ENCODE data around the gene SLC52A3.

The SLC52A3 gene

DNA sequence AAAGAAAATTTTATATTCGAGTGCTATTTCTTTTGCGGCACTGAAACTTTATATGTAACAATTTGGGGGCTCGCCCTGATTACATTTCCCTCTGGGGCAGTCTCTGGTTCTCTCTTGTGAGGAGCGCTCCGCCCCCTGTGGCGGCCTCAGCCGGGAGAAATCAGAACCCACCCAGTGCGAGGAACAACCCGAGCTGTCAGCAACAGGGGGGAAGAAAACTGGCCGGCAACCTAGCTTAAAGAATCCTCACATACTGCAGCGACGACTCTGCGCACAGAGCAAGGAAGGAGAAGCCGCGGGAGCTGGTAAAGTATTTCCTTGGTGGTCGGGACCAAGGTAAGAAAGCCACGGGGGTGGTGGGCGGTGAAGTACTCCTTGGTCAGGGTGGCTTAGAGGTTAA, 23.9 kb upstream of the SLC52A3 start:
- no peak overlapping the region for H3K23ac ChIP-seq (ENCODE audit: low read length)
- H3K27ac ChIP-seq (ENCODE audit: low read depth, low read length), result no peak overlapping the region
- no peak overlapping the region for H3K4ac ChIP-seq (ENCODE audit: low read depth, low read length)
- H2AK5ac ChIP-seq (ENCODE audit: low read length), result no peak overlapping the region
- H2BK5ac ChIP-seq (ENCODE audit: low read length), result no peak overlapping the region
- no peak overlapping the region for H3K18ac ChIP-seq (ENCODE audit: low read length)
- no peak overlapping the region for H3K4me2 ChIP-seq (ENCODE audit: low read length)
- no peak overlapping the region for H3K4me3 ChIP-seq (ENCODE audit: low read length)
- no peaks in the 10 kb centered on the region for H3K36me3 ChIP-seq (ENCODE audit: control insufficient read depth, insufficient read depth, low read length)
- H4K8ac ChIP-seq (ENCODE audit: low read depth, low read length), result no peak overlapping the region
- H3K56ac ChIP-seq (ENCODE audit: low read length), result no peak overlapping the region
- H3K9ac ChIP-seq (ENCODE audit: low read length), result no peak overlapping the region
- H3K79me2 ChIP-seq (ENCODE audit: control insufficient read depth, insufficient read depth, low read length), result no peaks in the 10 kb centered on the region
- no peaks in the 10 kb centered on the region for H3K79me1 ChIP-seq (ENCODE audit: low read length)
- no peak overlapping the region for H4K5ac ChIP-seq (ENCODE audit: low read length)
- no peak overlapping the region for H2BK120ac ChIP-seq (ENCODE audit: low read depth, low read length)
- no peak overlapping the region for H2BK15ac ChIP-seq (replicated peaks; ENCODE audit: low read depth)
- DNase-seq, result no peak
- H3K4me1 ChIP-seq (ENCODE audit: control insufficient read depth, low read depth, low read length), result no peaks in the 10 kb centered on the region
- no peaks in the 10 kb centered on the region for H3K27me3 ChIP-seq (ENCODE audit: insufficient read depth, low read length, poor library complexity)
- no CpG with 5 or more reads among the region's 18 CpGs for WGBS (ENCODE audit: extremely low coverage, insufficient coverage, low lambda C conversion rate)

DNA sequence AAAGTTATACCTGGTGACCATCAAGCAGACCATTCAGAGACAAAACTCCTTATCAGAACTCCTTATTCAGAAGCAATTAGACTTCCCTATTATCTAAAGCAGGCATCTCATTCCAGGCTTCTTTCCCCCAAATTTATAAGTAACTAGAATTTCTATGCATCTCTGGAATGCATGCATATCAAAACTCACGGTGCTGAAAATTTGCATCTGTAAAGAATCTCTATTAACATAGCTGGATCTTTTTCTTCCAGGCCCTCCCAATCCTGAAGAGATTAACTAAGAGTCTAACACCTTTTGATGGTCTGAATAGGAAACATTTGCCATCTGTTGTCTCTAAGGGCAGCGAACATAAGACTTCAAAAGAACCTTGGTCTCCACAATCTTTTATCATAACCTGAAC, 22.8 kb upstream of the SLC52A3 start:
- H3K18ac ChIP-seq (ENCODE audit: low read length), result no peak overlapping the region
- no peak overlapping the region for H4K5ac ChIP-seq (ENCODE audit: low read length)
- no peaks in the 10 kb centered on the region for H3K27me3 ChIP-seq (ENCODE audit: insufficient read depth, low read length, poor library complexity)
- H2BK5ac ChIP-seq (ENCODE audit: low read length), result no peak overlapping the region
- H2BK120ac ChIP-seq (ENCODE audit: low read depth, low read length), result no peak overlapping the region
- H3K27ac ChIP-seq (ENCODE audit: low read depth, low read length), result no peak overlapping the region
- no peak overlapping the region for H3K23ac ChIP-seq (ENCODE audit: low read length)
- no peak overlapping the region for H3K4ac ChIP-seq (ENCODE audit: low read depth, low read length)
- H3K79me2 ChIP-seq (ENCODE audit: control insufficient read depth, insufficient read depth, low read length), result no peaks in the 10 kb centered on the region
- no peak overlapping the region for H3K56ac ChIP-seq (ENCODE audit: low read length)
- no peaks in the 10 kb centered on the region for H3K36me3 ChIP-seq (ENCODE audit: control insufficient read depth, insufficient read depth, low read length)
- no peak overlapping the region for H3K4me3 ChIP-seq (ENCODE audit: low read length)
- no peak overlapping the region for H2BK15ac ChIP-seq (replicated peaks; ENCODE audit: low read depth)
- no peak overlapping the region for H3K9ac ChIP-seq (ENCODE audit: low read length)
- H3K4me2 ChIP-seq (ENCODE audit: low read length), result no peak overlapping the region
- DNase-seq, result no peak
- H2AK5ac ChIP-seq (ENCODE audit: low read length), result no peak overlapping the region
- H3K79me1 ChIP-seq (ENCODE audit: low read length), result no peaks in the 10 kb centered on the region
- WGBS (ENCODE audit: extremely low coverage, insufficient coverage, low lambda C conversion rate), result no CpG with 5 or more reads among the region's 2 CpGs
- no peak overlapping the region for H4K8ac ChIP-seq (ENCODE audit: low read depth, low read length)
- no peaks in the 10 kb centered on the region for H3K4me1 ChIP-seq (ENCODE audit: control insufficient read depth, low read depth, low read length)

DNA sequence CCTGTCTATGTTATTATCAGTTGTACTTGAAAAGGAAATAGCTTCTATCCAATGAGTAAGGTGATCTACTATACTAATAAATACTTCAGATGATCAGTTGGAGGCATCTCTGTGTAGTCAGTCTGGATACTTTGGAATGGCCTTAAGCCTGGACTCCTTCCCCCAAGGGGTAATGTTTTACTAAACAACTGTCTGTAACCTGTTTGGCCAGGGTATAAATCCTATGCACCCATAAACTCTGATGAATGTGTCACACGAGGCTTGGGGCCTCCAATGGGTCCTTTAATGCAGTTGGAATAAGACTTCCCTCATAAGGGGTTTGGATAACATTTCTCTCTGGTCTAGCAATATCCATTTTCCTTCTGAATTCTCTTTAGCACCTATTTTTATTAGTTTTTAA, 19.5 kb upstream of the SLC52A3 start:
- Histone ChIP-seq H3K4me2 (ENCODE audit: low read length) (no peak overlapping the region), H2AK5ac (ENCODE audit: low read length) (no peak overlapping the region), H3K79me1 (ENCODE audit: low read length) (no peaks in the 10 kb centered on the region), H4K8ac (ENCODE audit: low read depth, low read length) (no peak overlapping the region), H3K27me3 (ENCODE audit: insufficient read depth, low read length, poor library complexity) (no peaks in the 10 kb centered on the region), H3K4me3 (ENCODE audit: low read length) (no peak overlapping the region), H2BK15ac (replicated peaks; ENCODE audit: low read depth) (no peak overlapping the region), H2BK120ac (ENCODE audit: low read depth, low read length) (no peak overlapping the region), H3K36me3 (ENCODE audit: control insufficient read depth, insufficient read depth, low read length) (no peaks in the 10 kb centered on the region), H3K56ac (ENCODE audit: low read length) (no peak overlapping the region), H4K5ac (ENCODE audit: low read length) (no peak overlapping the region), H3K27ac (ENCODE audit: low read depth, low read length) (no peak overlapping the region), H3K4ac (ENCODE audit: low read depth, low read length) (no peak overlapping the region), H3K4me1 (ENCODE audit: control insufficient read depth, low read depth, low read length) (no peaks in the 10 kb centered on the region), H2BK5ac (ENCODE audit: low read length) (no peak overlapping the region), H3K79me2 (ENCODE audit: control insufficient read depth, insufficient read depth, low read length) (no peaks in the 10 kb centered on the region), H3K23ac (ENCODE audit: low read length) (no peak overlapping the region), H3K9ac (ENCODE audit: low read length) (no peak overlapping the region), H3K18ac (ENCODE audit: low read length) (no peak overlapping the region)
- WGBS (ENCODE audit: extremely low coverage, insufficient coverage, low lambda C conversion rate), result no CpG with 5 or more reads among the region's 1 CpG
- DNase-seq, result no peak

DNA sequence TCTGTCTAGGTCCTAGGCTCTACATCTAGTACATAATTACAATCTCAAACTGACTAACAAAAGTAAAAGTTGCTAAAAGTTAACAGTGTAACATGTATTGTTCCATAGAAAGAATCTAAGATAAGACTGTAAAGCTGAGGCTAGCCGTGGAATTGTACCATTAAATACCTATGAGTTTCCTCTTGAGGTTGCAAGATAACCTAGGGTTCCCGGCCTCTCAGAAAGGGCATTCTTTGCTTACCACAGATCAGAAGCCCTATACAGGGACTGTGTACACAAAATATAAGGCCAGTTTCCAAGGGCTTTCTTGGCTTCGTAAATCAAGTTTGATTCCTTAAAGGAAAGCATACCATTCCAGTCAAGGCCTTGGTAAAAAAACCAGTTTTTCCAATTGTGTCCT, 11.5 kb upstream of the SLC52A3 start:
- Histone ChIP-seq H3K4ac (ENCODE audit: low read depth, low read length) (no peak overlapping the region), H2BK15ac (replicated peaks; ENCODE audit: low read depth) (no peak overlapping the region), H3K4me1 (ENCODE audit: control insufficient read depth, low read depth, low read length) (no peaks in the 10 kb centered on the region), H3K27me3 (ENCODE audit: insufficient read depth, low read length, poor library complexity) (no peaks in the 10 kb centered on the region), H3K79me2 (ENCODE audit: control insufficient read depth, insufficient read depth, low read length) (no peaks in the 10 kb centered on the region), H2AK5ac (ENCODE audit: low read length) (no peak overlapping the region), H2BK5ac (ENCODE audit: low read length) (no peak overlapping the region), H4K5ac (ENCODE audit: low read length) (no peak overlapping the region), H3K36me3 (ENCODE audit: control insufficient read depth, insufficient read depth, low read length) (no peaks in the 10 kb centered on the region), H4K8ac (ENCODE audit: low read depth, low read length) (no peak overlapping the region), H2BK120ac (ENCODE audit: low read depth, low read length) (no peak overlapping the region), H3K4me3 (ENCODE audit: low read length) (no peak overlapping the region), H3K4me2 (ENCODE audit: low read length) (no peak overlapping the region), H3K56ac (ENCODE audit: low read length) (no peak overlapping the region), H3K27ac (ENCODE audit: low read depth, low read length) (no peak overlapping the region), H3K18ac (ENCODE audit: low read length) (no peak overlapping the region), H3K9ac (ENCODE audit: low read length) (no peak overlapping the region), H3K23ac (ENCODE audit: low read length) (no peak overlapping the region), H3K79me1 (ENCODE audit: low read length) (no peaks in the 10 kb centered on the region)
- no peak for DNase-seq
- no CpG with 5 or more reads among the region's 3 CpGs for WGBS (ENCODE audit: extremely low coverage, insufficient coverage, low lambda C conversion rate)

DNA sequence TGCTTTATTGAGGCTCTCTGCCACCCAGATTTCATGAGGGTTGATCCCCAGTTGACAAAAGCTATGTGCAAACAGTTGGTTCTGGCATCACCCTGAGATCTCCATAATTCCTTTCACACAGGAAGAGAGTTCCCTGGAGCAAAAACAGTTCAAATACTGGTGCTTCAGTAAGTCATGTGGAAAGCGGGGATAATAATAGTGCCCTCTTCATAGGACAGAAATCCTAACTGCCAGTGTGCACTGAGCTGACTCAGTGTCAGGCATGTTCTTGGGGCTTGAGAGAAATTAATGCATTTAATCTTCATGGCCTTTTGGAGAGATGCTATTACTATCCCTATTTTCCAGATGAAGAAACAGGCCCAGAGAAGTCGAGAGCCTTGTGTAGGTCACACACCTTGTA, 7.9 kb upstream of the SLC52A3 start:
- H4K8ac ChIP-seq (ENCODE audit: low read depth, low read length), result no peak overlapping the region
- no peaks in the 10 kb centered on the region for H3K79me1 ChIP-seq (ENCODE audit: low read length)
- no peaks in the 10 kb centered on the region for H3K79me2 ChIP-seq (ENCODE audit: control insufficient read depth, insufficient read depth, low read length)
- H2BK15ac ChIP-seq (replicated peaks; ENCODE audit: low read depth), result no peak overlapping the region
- no peak overlapping the region for H3K4ac ChIP-seq (ENCODE audit: low read depth, low read length)
- no peaks in the 10 kb centered on the region for H3K4me1 ChIP-seq (ENCODE audit: control insufficient read depth, low read depth, low read length)
- no peaks in the 10 kb centered on the region for H3K27me3 ChIP-seq (ENCODE audit: insufficient read depth, low read length, poor library complexity)
- no peak overlapping the region for H3K4me2 ChIP-seq (ENCODE audit: low read length)
- H4K5ac ChIP-seq (ENCODE audit: low read length), result no peak overlapping the region
- H3K4me3 ChIP-seq (ENCODE audit: low read length), result no peak overlapping the region
- H3K23ac ChIP-seq (ENCODE audit: low read length), result no peak overlapping the region
- no peak overlapping the region for H2BK5ac ChIP-seq (ENCODE audit: low read length)
- no peak for DNase-seq
- H3K27ac ChIP-seq (ENCODE audit: low read depth, low read length), result no peak overlapping the region
- no peak overlapping the region for H3K56ac ChIP-seq (ENCODE audit: low read length)
- no CpG with 5 or more reads among the region's 2 CpGs for WGBS (ENCODE audit: extremely low coverage, insufficient coverage, low lambda C conversion rate)
- no peak overlapping the region for H2BK120ac ChIP-seq (ENCODE audit: low read depth, low read length)
- no peak overlapping the region for H2AK5ac ChIP-seq (ENCODE audit: low read length)
- no peak overlapping the region for H3K18ac ChIP-seq (ENCODE audit: low read length)
- H3K9ac ChIP-seq (ENCODE audit: low read length), result no peak overlapping the region
- no peaks in the 10 kb centered on the region for H3K36me3 ChIP-seq (ENCODE audit: control insufficient read depth, insufficient read depth, low read length)

DNA sequence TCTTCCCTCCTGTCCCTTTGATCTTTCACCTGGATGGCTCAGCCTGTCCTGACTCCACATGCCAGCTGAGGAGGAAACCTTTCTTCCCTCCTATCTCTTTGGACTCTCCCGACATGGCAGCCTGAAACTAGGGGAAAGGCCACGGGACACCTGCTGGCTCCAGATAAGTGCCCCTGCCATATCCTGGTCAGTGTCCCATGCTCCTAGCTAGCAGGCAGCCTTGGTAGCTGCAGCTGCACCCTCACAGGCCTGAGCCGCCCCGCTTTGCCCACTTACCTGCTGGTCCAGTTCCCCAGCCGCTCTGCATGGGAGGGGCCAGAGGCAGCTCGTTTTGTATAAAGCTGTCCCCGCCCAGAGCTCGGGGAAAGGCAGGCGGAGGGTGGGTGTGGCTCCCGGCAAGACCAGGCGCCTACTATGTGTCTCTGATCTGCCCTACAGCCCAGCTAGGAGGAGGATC, 7.4 kb upstream of the SLC52A3 start:
- Histone ChIP-seq H3K4ac (ENCODE audit: low read depth, low read length) (no peak overlapping the region), H4K8ac (ENCODE audit: low read depth, low read length) (no peak overlapping the region), H3K79me1 (ENCODE audit: low read length) (no peaks in the 10 kb centered on the region), H2BK15ac (replicated peaks; ENCODE audit: low read depth) (no peak overlapping the region), H3K56ac (ENCODE audit: low read length) (peak overlapping the region; percentile 18), H3K23ac (ENCODE audit: low read length) (no peak overlapping the region), H2BK5ac (ENCODE audit: low read length) (no peak overlapping the region), H3K9ac (ENCODE audit: low read length) (no peak overlapping the region), H3K27ac (ENCODE audit: low read depth, low read length) (no peak overlapping the region), H3K27me3 (ENCODE audit: insufficient read depth, low read length, poor library complexity) (no peaks in the 10 kb centered on the region), H4K5ac (ENCODE audit: low read length) (no peak overlapping the region), H3K4me1 (ENCODE audit: control insufficient read depth, low read depth, low read length) (no peaks in the 10 kb centered on the region), H2AK5ac (ENCODE audit: low read length) (no peak overlapping the region), H3K4me2 (ENCODE audit: low read length) (no peak overlapping the region), H2BK120ac (ENCODE audit: low read depth, low read length) (no peak overlapping the region), H3K79me2 (ENCODE audit: control insufficient read depth, insufficient read depth, low read length) (no peaks in the 10 kb centered on the region), H3K18ac (ENCODE audit: low read length) (no peak overlapping the region), H3K36me3 (ENCODE audit: control insufficient read depth, insufficient read depth, low read length) (no peaks in the 10 kb centered on the region), H3K4me3 (ENCODE audit: low read length) (no peak overlapping the region)
- WGBS (ENCODE audit: extremely low coverage, insufficient coverage, low lambda C conversion rate), result no CpG with 5 or more reads among the region's 11 CpGs
- DNase-seq, result peak; percentile 43
